Fibroblast of lung (primary cell): Measurements from ENCODE around the gene PIGBOS1. TPM values are rescaled to one million over a fixed set of nuclear protein-coding genes. Genes with fewer than 3 reads are reported as not detected.
"Not testable (repeated sequence)": the region's sequence is repeated elsewhere in the genome, so short reads cannot be mapped to it uniquely, and the experiment has no call there.

ENCODE experiments used
- DNase-seq, 2 donors: peaks; one replicate each; pipeline versions ENCODE4 v3.0.0 to v3.0.0-alpha.2; 2010; ENCODE audit warnings: low read depth in 2 of 2
- H2AFZ ChIP-seq: 2 replicates; pipeline ENCODE4 v1.5.1; 2012; ENCODE audit warnings: low read length, control low read depth, inconsistent platforms
- H3K27ac ChIP-seq: 2 replicates; pipeline ENCODE4 v1.5.1; 2011; ENCODE audit warnings: low read length, control low read depth; ENCODE audit not compliant: insufficient read depth
- H3K27me3 ChIP-seq: 2 replicates; pipeline ENCODE4 v1.5.1; 2011; ENCODE audit warnings: mild to moderate bottlenecking, low read length; ENCODE audit not compliant: control insufficient read depth, insufficient read depth
- H3K36me3 ChIP-seq: 2 replicates; pipeline ENCODE4 v1.5.1; 2011; ENCODE audit warnings: low read length; ENCODE audit not compliant: control insufficient read depth, insufficient read depth
- H3K4me1 ChIP-seq: 2 replicates; pipeline ENCODE4 v1.5.1; 2011; ENCODE audit warnings: low read length; ENCODE audit not compliant: control insufficient read depth, insufficient read depth; ENCODE audit errors: extremely low read depth
- H3K4me2 ChIP-seq: 2 replicates; pipeline ENCODE4 v1.5.1; 2011; ENCODE audit warnings: low read length, control low read depth; ENCODE audit not compliant: insufficient read depth; ENCODE audit errors: extremely low read depth
- H3K4me3 ChIP-seq, 4 experiments: fragments of 200-600 bp in 1 of 4; sonication (generic) in 1 of 4; replicated peaks in 1 of 4; 2 replicates each; pipeline ENCODE4 v1.5.1; 2011 to 2016; ENCODE audit warnings: low read length in 4 of 4, low read depth in 3 of 4, mild to moderate bottlenecking in 3 of 4, control low read depth in 2 of 4, inconsistent platforms in 1 of 4, mixed read lengths in 1 of 4; ENCODE audit not compliant: insufficient read depth in 1 of 4; ENCODE audit errors: control extremely low read depth in 1 of 4
- H3K79me2 ChIP-seq: 2 replicates; pipeline ENCODE4 v1.5.1; 2012; ENCODE audit warnings: mild to moderate bottlenecking, low read length, inconsistent platforms; ENCODE audit not compliant: control insufficient read depth, insufficient read depth
- H3K9ac ChIP-seq: 2 replicates; pipeline ENCODE4 v1.5.1; 2011; ENCODE audit warnings: mild to moderate bottlenecking, low read length, control low read depth; ENCODE audit not compliant: insufficient read depth
- H3K9me3 ChIP-seq: 2 replicates; pipeline ENCODE4 v1.5.1; 2012; ENCODE audit warnings: low read depth, low read length; ENCODE audit not compliant: control insufficient read depth, insufficient read depth
- H4K20me1 ChIP-seq: 2 replicates; pipeline ENCODE4 v1.5.1; 2011; ENCODE audit warnings: low read length; ENCODE audit not compliant: control insufficient read depth, insufficient read depth; ENCODE audit errors: extremely low read depth
- CTCF ChIP-seq, 2 donors: IDR thresholded peaks in 1 of 2; conservative IDR thresholded peaks in 1 of 2; 1 replicate in 1 of 2; 2 replicates in 1 of 2; pipeline ENCODE4 v1.5.1; 2011 to 2012; ENCODE audit warnings: low read length in 2 of 2, control low read depth in 1 of 2, inconsistent platforms in 1 of 2, low read depth in 1 of 2, mild to moderate bottlenecking in 1 of 2
- EZH2 ChIP-seq: IDR thresholded peaks from 2 replicates; pipeline ENCODE4 v1.5.1; 2012; ENCODE audit warnings: low read length, control low read depth, mild to moderate bottlenecking; ENCODE audit errors: missing control alignments
- polyA plus RNA-seq, 2 donors: library from polyadenylated mRNA; depleted of rRNA in 1 of 2; stranded (reverse) in 1 of 2; unstranded in 1 of 2; fragments of >200 nt; gene quantifications; 2 replicates each; pipeline ENCODE4 v1.2.1, GENCODE V29; 2011 to 2012; ENCODE audit warnings: missing spikeins in 1 of 2
- total RNA-seq: library from RNA; depleted of rRNA; stranded (reverse); fragments of >200 nt; gene quantifications from 2 replicates; pipeline ENCODE4 v1.2.1, GENCODE V29; 2014

The PIGBOS1 gene
- total and polyA plus RNA-seq, 2 donors (not counting 1 experiment from before 2014, with no cell fraction given), result 10.9 to 18.5 TPM

DNA sequence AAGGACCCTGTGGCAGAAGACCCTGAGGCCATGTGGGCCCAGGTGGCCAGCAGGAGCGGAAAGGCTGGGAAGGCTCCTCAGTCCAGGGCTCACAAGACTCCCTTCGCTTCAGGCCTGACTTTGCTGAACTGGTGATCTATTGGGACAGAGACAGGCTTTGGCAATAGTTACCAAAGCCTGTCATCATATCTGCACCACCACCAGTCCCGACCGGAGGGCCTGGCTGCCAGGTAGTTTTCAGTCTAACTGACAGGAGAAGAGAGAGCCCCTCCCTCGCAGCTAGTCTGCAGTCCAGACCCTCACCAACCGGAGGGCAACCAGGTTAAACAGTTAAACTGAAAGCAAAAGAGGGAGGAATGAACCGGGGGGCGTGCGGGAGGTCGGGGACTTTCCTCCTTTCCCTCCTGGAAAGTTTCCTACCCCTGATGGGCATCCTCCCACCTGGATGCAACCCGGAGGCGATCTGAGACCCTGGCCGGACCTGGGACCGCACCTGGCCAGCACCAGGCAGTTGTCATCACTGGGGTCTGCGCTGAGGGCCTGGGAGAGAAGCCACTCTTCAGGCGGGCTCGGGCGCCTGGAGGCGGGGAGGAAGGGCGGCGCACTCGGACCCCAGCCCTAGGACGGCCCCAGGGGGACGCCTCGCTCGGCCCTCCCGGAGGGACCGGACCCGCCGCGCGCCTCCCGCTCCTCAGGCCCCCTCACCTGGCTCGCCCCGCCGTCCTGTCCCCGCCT lies 29.7 kb downstream of the PIGBOS1 start:
- peak overlapping the region; percentile 46 for H3K4me2 ChIP-seq
- no peak for TF ChIP-seq EZH2
- no peak for TF ChIP-seq CTCF (conservative IDR thresholded peaks at IDR 0.05 in 1 of 2, IDR thresholded peaks at IDR 0.05 in 1 of 2; ENCODE audit: low read depth in 1 of 2, low read length in 2 of 2)
- no peaks in the 10 kb centered on the region for H3K36me3 ChIP-seq
- peak overlapping the region; percentile 80 to 93 (median 87) for H3K4me3 ChIP-seq
- H3K9me3 ChIP-seq, result no peaks in the 10 kb centered on the region
- H3K4me1 ChIP-seq, result peaks cover 2% of the 10 kb centered on the region
- H2AFZ ChIP-seq, result peak overlapping the region; percentile 83
- peak overlapping the region; percentile 96 for H3K27ac ChIP-seq
- H3K9ac ChIP-seq, result peak overlapping the region; percentile 95
- H3K27me3 ChIP-seq, result no peaks in the 10 kb centered on the region
- DNase-seq, result peak in 1 of 2 donors; percentile 65
- no peaks in the 10 kb centered on the region for H4K20me1 ChIP-seq
- peaks cover 4% of the 10 kb centered on the region for H3K79me2 ChIP-seq

DNA sequence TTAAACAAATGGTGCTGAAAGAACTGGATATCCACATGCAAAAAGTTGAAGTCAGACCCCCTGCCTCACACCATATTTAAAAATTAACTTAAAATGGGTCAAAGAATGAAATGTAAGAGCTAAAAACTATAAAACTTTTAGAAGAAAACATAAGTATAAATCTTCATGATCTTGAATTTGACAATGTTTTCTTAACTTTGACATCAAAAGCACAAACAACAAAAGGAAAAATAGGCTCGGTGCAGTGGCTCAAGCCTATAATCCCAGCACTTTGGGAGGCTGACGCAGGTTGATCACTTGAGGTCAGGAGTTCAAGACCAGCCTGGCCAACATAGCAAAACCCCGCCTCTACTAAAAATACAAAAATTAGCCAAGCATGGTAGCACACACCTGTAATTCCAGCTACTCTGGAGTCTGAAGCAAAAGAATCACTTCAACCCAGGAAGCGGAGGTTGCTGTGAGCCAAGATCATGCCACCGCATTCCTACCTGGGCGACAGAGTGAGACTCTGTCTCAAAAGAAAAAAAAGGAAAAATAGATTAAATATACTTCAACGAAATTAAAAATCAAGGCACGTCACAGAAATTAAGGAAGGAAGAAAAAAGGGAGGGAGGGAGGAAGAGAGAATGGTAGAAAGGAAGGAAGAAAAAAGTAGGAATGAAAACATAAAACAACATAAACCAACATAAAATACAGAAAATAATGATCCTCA lies 30.8 kb downstream of the PIGBOS1 start:
- Histone ChIP-seq H3K9ac (no peak overlapping the region), H3K4me1 (peaks cover 2% of the 10 kb centered on the region), H3K27me3 (no peaks in the 10 kb centered on the region), H3K4me3 (peak overlapping the region in 3 of 4 experiments; percentile 80 to 93 (median 84)), H3K4me2 (peak overlapping the region; percentile 46), H2AFZ (no peak overlapping the region), H3K27ac (no peak overlapping the region), H3K79me2 (peaks cover 8% of the 10 kb centered on the region), H3K9me3 (no peaks in the 10 kb centered on the region), H3K36me3 (no peaks in the 10 kb centered on the region), H4K20me1 (no peaks in the 10 kb centered on the region)
- no peak for DNase-seq
- no peak for TF ChIP-seq CTCF (conservative IDR thresholded peaks at IDR 0.05 in 1 of 2, IDR thresholded peaks at IDR 0.05 in 1 of 2; ENCODE audit: low read depth in 1 of 2, low read length in 2 of 2)
- no peak for TF ChIP-seq EZH2

DNA sequence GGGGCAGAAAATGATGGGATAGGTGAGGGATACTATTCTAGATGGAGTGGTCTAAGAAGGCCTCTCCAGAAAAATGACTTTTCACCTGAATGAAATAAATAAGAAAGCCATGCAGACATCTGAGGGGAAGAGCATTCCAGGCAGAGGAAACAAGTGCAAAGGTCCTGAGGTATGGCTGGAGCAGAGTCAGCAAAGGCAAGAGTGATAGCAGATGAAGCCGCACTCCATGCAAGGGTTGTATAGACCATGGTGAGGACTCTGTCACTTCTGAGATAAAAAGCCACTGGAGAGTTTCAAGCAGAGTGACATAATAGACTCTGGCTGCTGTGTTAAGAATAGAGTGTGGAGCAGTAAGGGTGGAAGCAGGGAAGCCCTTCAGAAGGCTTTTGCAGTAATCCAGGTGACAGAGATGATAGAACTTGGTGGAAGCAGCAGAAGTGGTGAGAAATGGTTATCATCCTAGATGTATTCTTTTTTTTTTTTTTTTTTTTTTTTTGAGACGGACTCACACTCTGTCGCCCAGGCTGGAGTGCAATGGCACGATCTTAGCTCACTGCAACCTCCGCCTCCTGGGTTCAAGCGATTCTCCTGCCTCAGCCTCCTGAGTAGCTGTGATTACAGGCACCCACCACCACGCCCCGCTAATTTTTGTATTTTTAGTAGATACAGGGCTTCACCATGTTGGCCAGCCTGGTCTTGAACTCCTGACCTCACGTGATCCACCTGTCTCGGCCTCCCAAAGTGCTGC lies 32.3 kb downstream of the PIGBOS1 start:
- H3K9ac ChIP-seq, H3K4me3 ChIP-seq, H3K9me3 ChIP-seq, H4K20me1 ChIP-seq, H3K79me2 ChIP-seq, H3K27ac ChIP-seq, DNase-seq, H2AFZ ChIP-seq, H3K36me3 ChIP-seq, H3K27me3 ChIP-seq, H3K4me2 ChIP-seq: not testable (repeated sequence)
- H3K4me1 ChIP-seq, result peaks cover 15% of the 10 kb centered on the region
